Measurements from ENCODE around the gene AOPEP. TPM values are rescaled to one million over a fixed set of nuclear protein-coding genes. Genes with fewer than 3 reads are reported as not detected.

Gene AOPEP
- total and polyA plus RNA-seq, 2 of the 13 experiments (the other 11 are each of a cell fraction or from before 2014, with no cell fraction given) = 22.2 to 41.6 TPM

GRCh38 chr9:94706922-94707321, 19.6 kb upstream of the AOPEP start:
- WGBS (ENCODE audit: low lambda C conversion rate) = 37% methylated on average over 5 of the region's 5 CpGs
- TF ChIP-seq ZNF331 (CRISPR knock-in tag; IDR thresholded peaks at IDR 0.05) (peak; percentile 41; the same call in 1 of the 2 replicates), NFIB (CRISPR knock-in tag; IDR thresholded peaks at IDR 0.05; ENCODE audit: borderline replicate concordance) (no peak), FOXA3 (CRISPR knock-in tag; IDR thresholded peaks at IDR 0.05) (peak; percentile 63), PAF1 (CRISPR knock-in tag; IDR thresholded peaks at IDR 0.05) (no peak), ZNF264 (CRISPR knock-in tag; IDR thresholded peaks at IDR 0.05) (peak; percentile 39; the same call in 1 of the 2 replicates), CEBPG (CRISPR knock-in tag; IDR thresholded peaks at IDR 0.05) (peak; percentile 82), TCF7 (IDR thresholded peaks at IDR 0.05; ENCODE audit: low read depth) (no peak), CEBPB (IDR thresholded peaks at IDR 0.05; ENCODE audit: borderline replicate concordance, low read depth, low read length) (peak; percentile 76; the same call in 1 of the 2 replicates), SKI (IDR thresholded peaks at IDR 0.05; ENCODE audit: partially characterized antibody) (no peak), KDM2A (CRISPR knock-in tag; IDR thresholded peaks at IDR 0.05; ENCODE audit: borderline replicate concordance, low read depth) (no peak), ZSCAN12 (CRISPR knock-in tag; IDR thresholded peaks at IDR 0.05) (no peak), ZFP36 (IDR thresholded peaks at IDR 0.05; ENCODE audit: borderline replicate concordance, low read depth, low read length, partially characterized antibody) (no peak), POGZ (CRISPR knock-in tag; IDR thresholded peaks at IDR 0.05) (peak; percentile 49; the same call in 1 of the 2 replicates), TEAD3 (CRISPR knock-in tag; optimal IDR thresholded peaks at IDR 0.05; ENCODE audit: borderline replicate concordance) (peak; percentile 58), MATR3 (CRISPR knock-in tag; IDR thresholded peaks at IDR 0.05) (no peak), TBX2 (CRISPR knock-in tag; IDR thresholded peaks at IDR 0.05; ENCODE audit: borderline replicate concordance) (no peak), MED1 (CRISPR knock-in tag; IDR thresholded peaks at IDR 0.05) (peak; percentile 59), TBP (CRISPR knock-in tag; IDR thresholded peaks at IDR 0.05) (no peak), RCOR2 (CRISPR knock-in tag; IDR thresholded peaks at IDR 0.05) (peak; percentile 64; the same call in 1 of the 2 replicates), ATF7 (IDR thresholded peaks at IDR 0.05) (no peak), ATF7 (CRISPR knock-in tag; IDR thresholded peaks at IDR 0.05) (no peak), SP5 (CRISPR knock-in tag; IDR thresholded peaks at IDR 0.05; ENCODE audit: borderline replicate concordance, low read depth) (no peak), HDAC2 (CRISPR knock-in tag; IDR thresholded peaks at IDR 0.05) (peak; percentile 54), HNF4A (CRISPR knock-in tag; IDR thresholded peaks at IDR 0.05) (peak; percentile 90), ZNF501 (CRISPR knock-in tag; IDR thresholded peaks at IDR 0.05) (no peak)
- TF ChIP-seq, protein P1, sequence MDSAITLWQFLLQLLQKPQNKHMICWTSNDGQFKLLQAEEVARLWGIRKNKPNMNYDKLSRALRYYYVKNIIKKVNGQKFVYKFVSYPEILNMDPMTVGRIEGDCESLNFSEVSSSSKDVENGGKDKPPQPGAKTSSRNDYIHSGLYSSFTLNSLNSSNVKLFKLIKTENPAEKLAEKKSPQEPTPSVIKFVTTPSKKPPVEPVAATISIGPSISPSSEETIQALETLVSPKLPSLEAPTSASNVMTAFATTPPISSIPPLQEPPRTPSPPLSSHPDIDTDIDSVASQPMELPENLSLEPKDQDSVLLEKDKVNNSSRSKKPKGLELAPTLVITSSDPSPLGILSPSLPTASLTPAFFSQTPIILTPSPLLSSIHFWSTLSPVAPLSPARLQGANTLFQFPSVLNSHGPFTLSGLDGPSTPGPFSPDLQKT (CRISPR knock-in tag; IDR thresholded peaks at IDR 0.05; ENCODE audit: borderline replicate concordance) = no peak
- TF ChIP-seq, protein P2, sequence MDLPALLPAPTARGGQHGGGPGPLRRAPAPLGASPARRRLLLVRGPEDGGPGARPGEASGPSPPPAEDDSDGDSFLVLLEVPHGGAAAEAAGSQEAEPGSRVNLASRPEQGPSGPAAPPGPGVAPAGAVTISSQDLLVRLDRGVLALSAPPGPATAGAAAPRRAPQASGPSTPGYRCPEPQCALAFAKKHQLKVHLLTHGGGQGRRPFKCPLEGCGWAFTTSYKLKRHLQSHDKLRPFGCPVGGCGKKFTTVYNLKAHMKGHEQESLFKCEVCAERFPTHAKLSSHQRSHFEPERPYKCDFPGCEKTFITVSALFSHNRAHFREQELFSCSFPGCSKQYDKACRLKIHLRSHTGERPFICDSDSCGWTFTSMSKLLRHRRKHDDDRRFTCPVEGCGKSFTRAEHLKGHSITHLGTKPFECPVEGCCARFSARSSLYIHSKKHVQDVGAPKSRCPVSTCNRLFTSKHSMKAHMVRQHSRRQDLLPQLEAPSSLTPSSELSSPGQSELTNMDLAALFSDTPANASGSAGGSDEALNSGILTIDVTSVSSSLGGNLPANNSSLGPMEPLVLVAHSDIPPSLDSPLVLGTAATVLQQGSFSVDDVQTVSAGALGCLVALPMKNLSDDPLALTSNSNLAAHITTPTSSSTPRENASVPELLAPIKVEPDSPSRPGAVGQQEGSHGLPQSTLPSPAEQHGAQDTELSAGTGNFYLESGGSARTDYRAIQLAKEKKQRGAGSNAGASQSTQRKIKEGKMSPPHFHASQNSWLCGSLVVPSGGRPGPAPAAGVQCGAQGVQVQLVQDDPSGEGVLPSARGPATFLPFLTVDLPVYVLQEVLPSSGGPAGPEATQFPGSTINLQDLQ (CRISPR knock-in tag; IDR thresholded peaks at IDR 0.05) = no peak

More at GRCh38 chr9:94706922-94707321, 19.6 kb upstream of the AOPEP start:
- Histone ChIP-seq H4K20me1 (ENCODE audit: insufficient read depth, low read length) (no peaks in the 10 kb centered on the region), H3K27me3 (ENCODE audit: control insufficient read depth in 1 of 2, insufficient read depth in 2 of 2, low read length in 2 of 2) (no peaks in the 10 kb centered on the region), H3K4me3 (replicated peaks in 1 of 3; ENCODE audit: insufficient read depth in 1 of 3, low read depth in 2 of 3, low read length in 3 of 3) (no peak overlapping the region), H3K9ac (ENCODE audit: insufficient read depth, low read depth, low read length) (no peak overlapping the region), H3K4me2 (ENCODE audit: low read depth, low read length) (peak overlapping the region; percentile 28; the same call in 1 of the 2 replicates), H3K4me1 (ENCODE audit: insufficient read depth, low read length) (peaks cover 45% of the 10 kb centered on the region), H3K36me3 (replicated peaks in 1 of 2; ENCODE audit: control insufficient read depth in 1 of 2, insufficient read depth in 2 of 2, low read length in 2 of 2) (no peaks in the 10 kb centered on the region), H3K27ac (ENCODE audit: extremely low read length, insufficient read depth, low read length) (peak overlapping the region; percentile 15), H3K9me3 (ENCODE audit: low read length) (no peaks in the 10 kb centered on the region), H3K79me2 (ENCODE audit: insufficient read depth, low read length) (no peaks in the 10 kb centered on the region), H2AFZ (ENCODE audit: low read length) (no peak overlapping the region)
- in situ Hi-C loops (cut with HindIII; ENCODE audit: extremely low pct_ligation_motif_present, low pct_unique_long_range_greater_than_20kb) = no loop called here
- no TSS peak for BruUV-seq (replicated peaks)
- POLR2A ChIA-PET = no interaction called here
- DNase-seq (ENCODE audit: low spot score) = peak; percentile 50
- intact Hi-C loops (cut with micrococcal nuclease; ENCODE audit: unreplicated experiment) = no loop called here
- CTCF ChIA-PET (ENCODE audit: low intra/inter-chr PET ratio, low total read pairs) = no interaction called here
- no peak for FAIRE-seq
- ATAC-seq = no peak
